Vagina (tissue), 2 donors: ENCODE measurements around the gene TMEM129.

Source experiments
- CTCF ChIP-seq, 3 experiments: fragments of 450-650 bp in 2 of 3; fragments of 200-600 bp in 1 of 3; sonication (generic) in 1 of 3; IDR thresholded peaks; one replicate each; pipeline ENCODE4 v1.5.1; 2017 to 2019; ENCODE audit warnings: antibody characterized with exemption in 3 of 3, mild to moderate bottlenecking in 2 of 3, moderate library complexity in 2 of 3
- POLR2A ChIP-seq, 2 donors: fragments of 450-650 bp; IDR thresholded peaks; one replicate each; pipeline ENCODE4 v1.6.1; 2017; ENCODE audit warnings: antibody characterized with exemption in 2 of 2, mild to moderate bottlenecking in 2 of 2, moderate library complexity in 2 of 2
- POLR2AphosphoS5 ChIP-seq, 2 donors: sonication (generic); formaldehyde crosslinking; IDR thresholded peaks; one replicate each; pipeline ENCODE4 v1.9.0; 2017; ENCODE audit warnings: antibody characterized with exemption in 2 of 2, mild to moderate bottlenecking in 2 of 2, low read depth in 1 of 2; ENCODE audit not compliant: insufficient read depth in 1 of 2

GRCh38 chr4:1669850-1670249, 51.3 kb downstream of the TMEM129 start:
- TF ChIP-seq POLR2AphosphoS5 (IDR thresholded peaks at IDR 0.05; ENCODE audit: insufficient read depth in 1 of 2, low read depth in 1 of 2) (no peak), CTCF (IDR thresholded peaks at IDR 0.05) (no peak), POLR2A (IDR thresholded peaks at IDR 0.05) (no peak)
